VCaP (cell line): Measurements from ENCODE around the gene TMEM130.

Experiments used
- H3K27ac ChIP-seq: fragments of 450-650 bp; 2 replicates; pipeline ENCODE4 v1.5.1; 2017
- TF ChIP-seq, protein P1 (sequence below): fragments of 450-650 bp; conservative IDR thresholded peaks from 2 replicates; pipeline ENCODE4 v1.5.1; 2017; ENCODE audit warnings: mild to moderate bottlenecking, moderate library complexity

The TMEM130 gene, protein sequence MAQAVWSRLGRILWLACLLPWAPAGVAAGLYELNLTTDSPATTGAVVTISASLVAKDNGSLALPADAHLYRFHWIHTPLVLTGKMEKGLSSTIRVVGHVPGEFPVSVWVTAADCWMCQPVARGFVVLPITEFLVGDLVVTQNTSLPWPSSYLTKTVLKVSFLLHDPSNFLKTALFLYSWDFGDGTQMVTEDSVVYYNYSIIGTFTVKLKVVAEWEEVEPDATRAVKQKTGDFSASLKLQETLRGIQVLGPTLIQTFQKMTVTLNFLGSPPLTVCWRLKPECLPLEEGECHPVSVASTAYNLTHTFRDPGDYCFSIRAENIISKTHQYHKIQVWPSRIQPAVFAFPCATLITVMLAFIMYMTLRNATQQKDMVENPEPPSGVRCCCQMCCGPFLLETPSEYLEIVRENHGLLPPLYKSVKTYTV

DNA sequence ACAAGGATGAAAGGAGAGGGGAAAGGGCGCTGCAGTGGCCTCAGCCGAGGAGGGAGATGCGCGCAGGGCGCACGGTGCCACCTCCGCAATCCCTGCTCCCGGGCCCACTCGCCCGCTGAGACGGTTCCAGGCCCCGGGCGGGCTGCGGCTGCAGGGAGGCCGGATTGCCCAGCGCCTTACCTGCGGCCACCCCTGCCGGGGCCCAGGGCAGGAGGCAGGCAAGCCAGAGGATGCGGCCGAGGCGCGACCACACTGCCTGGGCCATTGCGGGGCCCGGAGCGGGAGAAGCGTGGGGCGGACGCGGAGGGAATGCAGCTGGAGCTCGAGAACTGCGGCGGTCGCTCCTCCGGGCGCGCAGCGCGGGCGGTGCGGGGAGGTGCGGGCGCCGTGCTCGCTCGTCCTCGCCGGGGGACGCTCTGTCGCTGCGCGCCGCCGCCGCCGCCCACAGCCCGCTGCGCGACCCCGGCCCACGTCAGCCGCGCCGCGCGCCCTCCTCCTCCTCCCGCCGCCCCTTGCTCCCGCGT is at the start of gene TMEM130:
TSS of gene TMEM130 (minus strand) at position 418 of the 524 bp plus-strand sequence. CDS start at position 265, 153 bp downstream.
- TF ChIP-seq, protein P1, sequence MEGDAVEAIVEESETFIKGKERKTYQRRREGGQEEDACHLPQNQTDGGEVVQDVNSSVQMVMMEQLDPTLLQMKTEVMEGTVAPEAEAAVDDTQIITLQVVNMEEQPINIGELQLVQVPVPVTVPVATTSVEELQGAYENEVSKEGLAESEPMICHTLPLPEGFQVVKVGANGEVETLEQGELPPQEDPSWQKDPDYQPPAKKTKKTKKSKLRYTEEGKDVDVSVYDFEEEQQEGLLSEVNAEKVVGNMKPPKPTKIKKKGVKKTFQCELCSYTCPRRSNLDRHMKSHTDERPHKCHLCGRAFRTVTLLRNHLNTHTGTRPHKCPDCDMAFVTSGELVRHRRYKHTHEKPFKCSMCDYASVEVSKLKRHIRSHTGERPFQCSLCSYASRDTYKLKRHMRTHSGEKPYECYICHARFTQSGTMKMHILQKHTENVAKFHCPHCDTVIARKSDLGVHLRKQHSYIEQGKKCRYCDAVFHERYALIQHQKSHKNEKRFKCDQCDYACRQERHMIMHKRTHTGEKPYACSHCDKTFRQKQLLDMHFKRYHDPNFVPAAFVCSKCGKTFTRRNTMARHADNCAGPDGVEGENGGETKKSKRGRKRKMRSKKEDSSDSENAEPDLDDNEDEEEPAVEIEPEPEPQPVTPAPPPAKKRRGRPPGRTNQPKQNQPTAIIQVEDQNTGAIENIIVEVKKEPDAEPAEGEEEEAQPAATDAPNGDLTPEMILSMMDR: no peak
- no peak within 1 kb of the TSS for H3K27ac ChIP-seq

DNA sequence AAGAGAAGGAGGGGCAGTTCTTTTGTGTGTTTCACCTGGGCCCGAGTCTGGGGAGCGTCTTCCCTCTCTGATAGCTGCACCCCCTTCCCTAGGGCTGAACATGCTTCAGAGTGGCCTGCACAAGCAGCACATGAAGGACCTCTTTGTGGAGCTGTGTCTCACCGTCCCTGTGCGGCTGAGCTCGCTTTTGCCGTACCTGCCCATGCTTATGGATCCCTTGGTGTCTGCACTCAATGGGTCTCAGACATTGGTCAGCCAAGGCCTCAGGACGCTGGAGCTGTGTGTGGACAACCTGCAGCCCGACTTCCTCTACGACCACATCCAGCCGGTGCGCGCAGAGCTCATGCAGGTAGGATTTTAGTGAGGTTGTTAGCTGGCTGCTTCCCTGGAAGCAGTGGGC is 47.5 kb upstream of the TMEM130 start:
- TF ChIP-seq, protein P1: no peak
- H3K27ac ChIP-seq: no peak overlapping the region

DNA sequence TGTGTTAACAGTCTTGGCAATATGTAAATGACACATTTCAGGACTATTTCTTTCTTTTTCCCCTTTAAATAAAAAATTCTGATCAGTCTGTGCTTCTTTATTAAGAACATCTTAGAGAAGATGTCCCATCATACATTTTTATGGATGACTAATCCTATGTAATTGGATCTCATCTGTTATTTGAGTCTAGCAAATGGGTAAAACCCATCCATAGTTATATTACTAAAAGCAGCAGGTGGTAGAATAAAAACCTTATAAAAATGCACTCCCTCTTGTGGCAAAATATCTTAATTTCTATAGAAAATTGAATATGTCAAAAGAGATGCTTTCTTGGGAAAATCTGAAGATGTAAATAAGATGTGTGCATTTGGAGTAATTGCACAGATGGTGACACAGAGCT is 43.8 kb upstream of the TMEM130 start:
- no peak overlapping the region for H3K27ac ChIP-seq
- TF ChIP-seq, protein P1: no peak

DNA sequence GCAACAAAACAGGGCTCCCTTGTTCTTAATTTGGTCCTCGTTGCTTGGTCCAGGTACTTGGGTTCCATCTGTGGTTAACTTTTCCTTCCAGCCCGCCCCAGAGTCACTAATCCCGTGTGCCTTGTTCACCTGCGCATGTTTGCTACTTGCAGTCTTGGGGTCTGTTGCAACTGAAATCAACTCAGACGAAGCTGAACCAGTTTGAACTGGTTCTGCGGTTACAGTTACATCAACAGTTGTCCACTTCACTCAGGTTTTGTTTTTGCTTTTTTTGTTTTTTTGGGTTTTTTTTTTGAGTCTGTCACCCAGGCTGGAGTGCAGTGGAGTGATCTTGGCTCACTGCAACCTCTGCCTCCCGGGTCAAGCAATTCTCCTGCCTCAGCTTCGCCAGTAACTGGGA is 43.2 kb upstream of the TMEM130 start:
- no peak overlapping the region for H3K27ac ChIP-seq

DNA sequence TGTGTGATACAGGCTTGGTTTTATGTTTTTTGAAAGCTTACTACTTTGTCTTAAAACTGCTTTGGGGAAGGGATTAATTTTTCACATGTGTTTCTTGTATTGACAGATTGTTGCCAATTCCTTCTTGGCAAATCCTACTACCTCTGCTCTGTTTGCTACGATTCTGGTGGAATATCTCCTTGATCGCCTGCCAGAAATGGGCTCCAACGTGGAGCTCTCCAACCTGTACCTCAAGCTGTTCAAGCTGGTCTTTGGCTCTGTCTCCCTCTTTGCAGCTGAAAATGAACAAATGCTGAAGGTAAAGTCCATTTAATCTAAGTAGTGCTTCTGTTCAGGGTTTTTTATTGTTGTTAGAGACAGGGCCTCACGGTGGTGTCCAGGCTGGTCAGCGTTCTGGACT is 42.1 kb upstream of the TMEM130 start:
- H3K27ac ChIP-seq: no peak overlapping the region
- TF ChIP-seq, protein P1: no peak

More for the DNA sequence above, 43.2 kb upstream of the TMEM130 start:
- TF ChIP-seq, protein P1: no peak

DNA sequence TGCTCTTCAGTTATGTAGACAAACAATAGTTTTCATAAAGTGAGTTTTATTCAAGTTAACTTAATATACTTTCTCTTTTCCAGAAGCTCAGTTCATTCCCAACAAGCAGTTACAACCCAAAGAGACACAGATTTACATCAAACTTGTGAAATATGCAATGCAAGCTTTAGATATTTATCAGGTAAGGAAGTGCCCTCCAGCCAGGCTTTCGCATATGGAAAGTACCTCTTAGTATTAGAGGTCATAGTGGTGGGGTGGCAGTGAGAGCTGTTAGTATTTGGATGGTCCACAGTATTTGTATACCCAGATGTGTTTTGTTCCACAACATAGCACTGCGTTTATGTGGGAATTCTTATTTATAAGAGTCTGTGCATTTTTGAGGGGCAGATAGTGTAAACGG is 40.6 kb upstream of the TMEM130 start:
- TF ChIP-seq, protein P1: no peak

DNA sequence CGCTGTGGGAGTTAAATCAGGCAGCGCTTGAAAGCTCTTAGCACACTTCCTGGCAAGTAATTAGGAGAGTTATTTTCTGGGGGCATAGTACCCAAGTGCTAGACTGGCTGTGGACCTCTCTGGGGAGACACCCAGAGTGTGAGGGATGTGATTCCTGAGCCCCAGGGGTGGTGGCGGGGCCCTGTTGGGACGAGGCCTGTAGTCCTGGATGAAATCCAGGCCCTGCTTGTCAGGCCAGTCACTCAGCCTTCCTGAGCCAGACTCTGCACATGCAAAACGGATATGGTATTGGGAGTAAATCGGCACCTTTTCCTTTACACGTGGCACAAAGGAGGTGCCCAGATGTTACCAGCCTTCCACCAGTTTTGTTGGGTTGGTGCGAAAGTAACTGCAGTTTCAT is 39.7 kb upstream of the TMEM130 start:
- peak overlapping the region; percentile 16; the same call in 1 of the 2 replicates for H3K27ac ChIP-seq
- TF ChIP-seq, protein P1: no peak

More for the DNA sequence above, 40.6 kb upstream of the TMEM130 start:
- H3K27ac ChIP-seq: no peak overlapping the region
